K562 (cell line): ENCODE results near the gene METTL14. TPM values are rescaled to one million over a fixed set of nuclear protein-coding genes. Genes with fewer than 3 reads are reported as not detected.

ENCODE experiments used
- ATAC-seq: fragments of 200-7000 bp; cut with Tn5 transposase; 3 replicates; pipeline ENCODE4 v1.9.1; 2020; ENCODE audit warnings: moderate library complexity
- BruUV-seq: library from RNA; stranded (reverse); fragments of 400-500 nt; replicated peaks from 2 replicates; lab custom pipeline; 2021; lab: Mats Ljungman, UMichigan
- CTCF ChIA-PET: fragments of 300-600 bp; formaldehyde crosslinking; extraction: SDS; loops from one replicate; lab custom pipeline; 2021; ENCODE audit warnings: low intra/inter-chr PET ratio; lab: Yijun Ruan, JAX
- POLR2A ChIA-PET: fragments of 300-600, 350-650 bp; sonication (Branson Sonifier 250); formaldehyde crosslinking; extraction: SDS; loops from one replicate; lab custom pipeline; 2021; ENCODE audit warnings: antibody characterized with exemption, inconsistent platforms; lab: Yijun Ruan, JAX
- DNase-seq, 4 experiments: peaks; one replicate each; pipeline versions ENCODE4 v3.0.0 to v3.0.0-alpha.2; 2011 to 2018; ENCODE audit warnings: low spot score in 3 of 4, mixed read lengths in 3 of 4; ENCODE audit errors: extremely low read depth in 1 of 4
- FAIRE-seq: peaks from 2 replicates; lab custom pipeline; 2011; peaks lifted over from hg19 to GRCh38; lab: Jason Lieb, UNC
- H2AFZ ChIP-seq: 2 replicates; pipeline ENCODE4 v1.6.0; 2011; ENCODE audit warnings: low read depth, low read length, control low read depth, inconsistent platforms
- H3K27ac ChIP-seq: fragments of 200-600 bp; 3 replicates; pipeline ENCODE4 v1.8.0; 2011; ENCODE audit warnings: low read depth, mild to moderate bottlenecking, control low read depth, inconsistent platforms, low read length, moderate library complexity, mixed read lengths; ENCODE audit errors: extremely low read depth
- H3K27me3 ChIP-seq, 2 experiments: fragments of 300-600 bp in 1 of 2; 2 replicates in 1 of 2; 3 replicates in 1 of 2; pipeline versions ENCODE4 v1.6.0 to v1.8.0; 2011; ENCODE audit warnings: inconsistent platforms in 2 of 2, low read length in 2 of 2, mild to moderate bottlenecking in 1 of 2, mixed read lengths in 1 of 2, moderate library complexity in 1 of 2; ENCODE audit not compliant: control insufficient read depth in 2 of 2, insufficient read depth in 2 of 2
- H3K36me3 ChIP-seq: fragments of 300-600 bp; 3 replicates; pipeline ENCODE4 v1.8.0; 2011; ENCODE audit warnings: mild to moderate bottlenecking, low read length, inconsistent platforms; ENCODE audit not compliant: control insufficient read depth, insufficient read depth
- H3K4me1 ChIP-seq, 2 experiments: fragments of 200-600 bp in 1 of 2; replicated peaks in 1 of 2; 2 replicates in 1 of 2; 3 replicates in 1 of 2; pipeline versions ENCODE4 v1.5.1 to v1.8.0; 2011; ENCODE audit warnings: inconsistent platforms in 2 of 2, low read length in 2 of 2, mild to moderate bottlenecking in 1 of 2, mixed read lengths in 1 of 2, moderate library complexity in 1 of 2; ENCODE audit not compliant: control insufficient read depth in 2 of 2, insufficient read depth in 2 of 2
- H3K4me2 ChIP-seq: 2 replicates; pipeline ENCODE4 v1.6.1; 2011; ENCODE audit warnings: low read length, control low read depth, inconsistent platforms, mixed read lengths; ENCODE audit not compliant: insufficient read depth
- H3K4me3 ChIP-seq: fragments of 200-600 bp; sonication (generic), shearing (Covaris generic); 2 replicates; pipeline ENCODE4 v1.5.1; 2016; ENCODE audit warnings: control low read depth, inconsistent platforms
- H3K79me2 ChIP-seq: fragments of 200-600 bp; 3 replicates; pipeline ENCODE4 v1.8.0; 2011; ENCODE audit warnings: low read length, inconsistent platforms; ENCODE audit not compliant: control insufficient read depth, insufficient read depth
- H3K9ac ChIP-seq, 2 experiments: 2 replicates each; pipeline versions ENCODE4 v1.6.0 to v1.6.1; 2011; ENCODE audit warnings: low read depth in 2 of 2, low read length in 2 of 2, control low read depth in 1 of 2, inconsistent platforms in 1 of 2, mild to moderate bottlenecking in 1 of 2, mixed read lengths in 1 of 2; ENCODE audit not compliant: insufficient read depth in 1 of 2
- H3K9me1 ChIP-seq: one replicate; pipeline ENCODE4 v1.6.0; 2011; ENCODE audit warnings: inconsistent platforms, mild to moderate bottlenecking, low read length, moderate library complexity; ENCODE audit not compliant: control insufficient read depth, insufficient read depth
- H3K9me3 ChIP-seq: replicated peaks from 2 replicates; pipeline ENCODE4 v1.5.1; 2011; ENCODE audit warnings: low read depth, low read length, inconsistent platforms; ENCODE audit not compliant: control insufficient read depth, insufficient read depth
- H4K20me1 ChIP-seq: replicated peaks from 2 replicates; pipeline ENCODE4 v1.6.1; 2011; ENCODE audit warnings: low read length, inconsistent platforms, mixed read lengths; ENCODE audit not compliant: control insufficient read depth, insufficient read depth
- BRCA1 ChIP-seq, 2 experiments: fragments of 450-650 bp in 1 of 2; sonication (generic) in 1 of 2; formaldehyde crosslinking in 1 of 2; IDR thresholded peaks; 2 replicates each; pipeline versions ENCODE4 v1.5.0 to v1.6.1; 2017 to 2020; ENCODE audit warnings: mild to moderate bottlenecking in 1 of 2, missing genetic modification reagents in 1 of 2
- COPS2 ChIP-seq: fragments of 450-650 bp; conservative IDR thresholded peaks from 2 replicates; pipeline ENCODE4 v1.6.1; 2016; ENCODE audit warnings: mild to moderate bottlenecking, moderate library complexity
- HMGXB4 ChIP-seq: sonication (generic); formaldehyde crosslinking; IDR thresholded peaks from 2 replicates; pipeline ENCODE4 v1.8.1; 2023; ENCODE audit warnings: mild to moderate bottlenecking, missing genetic modification reagents
- IRF9 ChIP-seq: fragments of 450-650 bp; IDR thresholded peaks from 2 replicates; pipeline ENCODE4 v1.6.1; 2016; ENCODE audit warnings: missing biosample characterization, missing genetic modification characterization
- KDM4B ChIP-seq, 2 experiments: fragments of 450-650 bp in 1 of 2; sonication (generic) in 1 of 2; IDR thresholded peaks; 2 replicates each; pipeline ENCODE4 v1.6.1; 2016 to 2017; ENCODE audit warnings: borderline replicate concordance in 2 of 2, antibody characterized with exemption in 1 of 2, low read depth in 1 of 2, mild to moderate bottlenecking in 1 of 2
- MCM2 ChIP-seq: fragments of 450-650 bp; IDR thresholded peaks from 2 replicates; pipeline ENCODE4 v1.6.1; 2017; ENCODE audit warnings: low read depth, mild to moderate bottlenecking
- MCM5 ChIP-seq: fragments of 450-650 bp; IDR thresholded peaks from 2 replicates; pipeline ENCODE4 v1.6.1; 2016; ENCODE audit warnings: low read depth
- NFRKB ChIP-seq: fragments of 450-650 bp; IDR thresholded peaks from 2 replicates; pipeline ENCODE4 v1.6.1; 2016; ENCODE audit warnings: low read depth
- PRPF4 ChIP-seq: fragments of 200-400 bp; formaldehyde crosslinking; IDR thresholded peaks from one replicate; pipeline ENCODE4 v1.6.1; 2017; ENCODE audit warnings: low read length, low read depth, mild to moderate bottlenecking; ENCODE audit not compliant: insufficient read depth, poor library complexity, severe bottlenecking
- STAT5B ChIP-seq: fragments of 250-450 bp; sonication (Bioruptor Pico); IDR thresholded peaks from 2 replicates; pipeline ENCODE4 v1.8.0; 2021; ENCODE audit warnings: mild to moderate bottlenecking, inconsistent platforms
- ZFP91 ChIP-seq: sonication (generic); formaldehyde crosslinking; IDR thresholded peaks from 2 replicates; pipeline ENCODE4 v1.8.0; 2022; ENCODE audit warnings: mild to moderate bottlenecking, missing genetic modification reagents
- ZNF444 ChIP-seq: fragments of 250-450 bp; sonication (Bioruptor Pico); IDR thresholded peaks from 2 replicates; pipeline ENCODE4 v1.4.0; 2020; ENCODE audit warnings: mild to moderate bottlenecking, moderate library complexity
- WGBS: fragments of 100-300 bp; shearing (Covaris generic); methylation state at CpG from one replicate; pipeline ENCODE4 v1.1.6; 2016; ENCODE audit warnings: low coverage, mixed read lengths; ENCODE audit not compliant: insufficient coverage; ENCODE audit errors: missing lambda C conversion rate; 5-methylcytosine and 5-hydroxymethylcytosine counted together
- in situ Hi-C: fragments of 300-500 bp; cut with MboI; formaldehyde crosslinking; loops from 4 replicates; pipeline ENCODE4 v1.15.0; 2018; ENCODE audit warnings: inconsistent platforms, mixed read lengths
- intact Hi-C: fragments of 100-400 bp; cut with micrococcal nuclease; formaldehyde crosslinking; loops from 2 replicates; pipeline ENCODE4 v1.14.2; 2022
- polyA plus RNA-seq, 8 experiments: library from polyadenylated mRNA; depleted of rRNA in 4 of 8; stranded (reverse) in 5 of 8; unstranded in 3 of 8; fragments of >200 nt; fragmentation: Nextera tagmentation in 2 of 8; fragmentation: Illumina TruSeq in 1 of 8; extraction: Ambion mirVana in 2 of 8; extraction: Trizol in 1 of 8; gene quantifications; 2 replicates each; pipeline versions ENCODE4 v1.2.1 to v1.2.3, GENCODE V29; 2011 to 2014; ENCODE audit warnings: inconsistent platforms in 1 of 8, missing spikeins in 1 of 8
- total RNA-seq, 7 experiments: library from RNA; depleted of rRNA in 6 of 7; stranded (reverse); fragments of >200 nt in 6 of 7; fragmentation: Illumina TruSeq in 2 of 7; extraction: Trizol in 2 of 7; gene quantifications; 2 replicates each; pipeline versions ENCODE4 v1.2.1 to v1.2.3, GENCODE V29; 2011 to 2021; ENCODE audit warnings: low replicate concordance in 1 of 7
- TF ChIP-seq, protein P1 (sequence below): sonication (generic); formaldehyde crosslinking; IDR thresholded peaks from 2 replicates; pipeline ENCODE4 v1.8.0; 2022; ENCODE audit warnings: mild to moderate bottlenecking, low read depth, missing genetic modification reagents

METTL14 gene
- total and polyA plus RNA-seq, 9 of the 15 experiments (the other 6 are each of a cell fraction or from before 2014, with no cell fraction given): 16.7 to 42.4 (median 27.7) TPM

- ChIA-PET CTCF (no interaction called here), POLR2A (no interaction called here)
- no peaks in the 10 kb centered on the region for H3K79me2 ChIP-seq
- no peak overlapping the region for H3K4me3 ChIP-seq
- TF ChIP-seq HMGXB4 (no peak), BRCA1 (IDR thresholded peaks at IDR 0.05) (no peak), BRCA1 (CRISPR knock-in tag; IDR thresholded peaks at IDR 0.05) (no peak), MCM2 (no peak), COPS2 (no peak), PRPF4 (no peak), ZFP91 (CRISPR knock-in tag) (no peak), IRF9 (tag) (no peak), KDM4B (IDR thresholded peaks at IDR 0.05; ENCODE audit: borderline replicate concordance in 2 of 2, low read depth in 1 of 2) (no peak), NFRKB (no peak), STAT5B (no peak), ZNF444 (no peak), MCM5 (no peak)
- TF ChIP-seq, protein P1, sequence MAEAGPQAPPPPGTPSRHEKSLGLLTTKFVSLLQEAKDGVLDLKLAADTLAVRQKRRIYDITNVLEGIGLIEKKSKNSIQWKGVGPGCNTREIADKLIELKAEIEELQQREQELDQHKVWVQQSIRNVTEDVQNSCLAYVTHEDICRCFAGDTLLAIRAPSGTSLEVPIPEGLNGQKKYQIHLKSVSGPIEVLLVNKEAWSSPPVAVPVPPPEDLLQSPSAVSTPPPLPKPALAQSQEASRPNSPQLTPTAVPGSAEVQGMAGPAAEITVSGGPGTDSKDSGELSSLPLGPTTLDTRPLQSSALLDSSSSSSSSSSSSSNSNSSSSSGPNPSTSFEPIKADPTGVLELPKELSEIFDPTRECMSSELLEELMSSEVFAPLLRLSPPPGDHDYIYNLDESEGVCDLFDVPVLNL: no peak
- no peaks in the 10 kb centered on the region for H3K4me1 ChIP-seq
- no peak overlapping the region for H3K9ac ChIP-seq
- in situ Hi-C loops (no loop called here), intact Hi-C loops (no loop called here)
- no peak overlapping the region for H2AFZ ChIP-seq
- no peaks in the 10 kb centered on the region for H3K9me1 ChIP-seq
- no peak overlapping the region for H3K4me2 ChIP-seq
- H3K36me3 ChIP-seq: peaks cover 23% of the 10 kb centered on the region
- H3K27ac ChIP-seq: no peak overlapping the region
- no peak for DNase-seq
- FAIRE-seq: no peak
- BruUV-seq: no TSS peak
- H3K9me3 ChIP-seq: no peaks in the 10 kb centered on the region
- H3K27me3 ChIP-seq: no peaks in the 10 kb centered on the region
- no peak for ATAC-seq
- 51% methylated on average over 2 of the region's 2 CpGs for WGBS
- H4K20me1 ChIP-seq: no peaks in the 10 kb centered on the region
Observed at GRCh38 chr4:118755438-118756226, 70.4 kb downstream of the METTL14 start.
